Measurements from ENCODE around the gene DLG1.

Gene DLG1

GRCh38 chr3:197239857-197240256, 58.6 kb downstream of the DLG1 start:
- DNase-seq (ENCODE audit: low read depth, low spot score) = no peak
- H3K4me3 ChIP-seq (ENCODE audit: low read depth, low read length) = no peak overlapping the region
- TF ChIP-seq CTCF (IDR thresholded peaks at IDR 0.05; ENCODE audit: low read depth, low read length) = no peak
- in situ Hi-C loops (cut with HindIII; ENCODE audit: low sequenced_read_pairs) = no loop called here

GRCh38 chr3:197238842-197239241, 59.6 kb downstream of the DLG1 start:
- DNase-seq (ENCODE audit: low read depth, low spot score) = no peak
- H3K4me3 ChIP-seq (ENCODE audit: low read depth, low read length) = no peak overlapping the region
- no peak for TF ChIP-seq CTCF (IDR thresholded peaks at IDR 0.05; ENCODE audit: low read depth, low read length)
- in situ Hi-C loops (cut with HindIII; ENCODE audit: low sequenced_read_pairs) = no loop called here

- in situ Hi-C loops (cut with HindIII; ENCODE audit: low sequenced_read_pairs) = no loop called here
- H3K4me3 ChIP-seq (ENCODE audit: low read depth, low read length) = no peak overlapping the region
- no peak for TF ChIP-seq CTCF (IDR thresholded peaks at IDR 0.05; ENCODE audit: low read depth, low read length)
- no peak for DNase-seq (ENCODE audit: low read depth, low spot score)
Measured at GRCh38 chr3:197237897-197238296, 60.5 kb downstream of the DLG1 start.

GRCh38 chr3:197236362-197236761, 62.0 kb downstream of the DLG1 start:
- no peak for TF ChIP-seq CTCF (IDR thresholded peaks at IDR 0.05; ENCODE audit: low read depth, low read length)
- H3K4me3 ChIP-seq (ENCODE audit: low read depth, low read length) = no peak overlapping the region
- in situ Hi-C loops (cut with HindIII; ENCODE audit: low sequenced_read_pairs) = no loop called here
- DNase-seq (ENCODE audit: low read depth, low spot score) = no peak

- TF ChIP-seq CTCF (IDR thresholded peaks at IDR 0.05; ENCODE audit: low read depth, low read length) = no peak
- no peak for DNase-seq (ENCODE audit: low read depth, low spot score)
- in situ Hi-C loops (cut with HindIII; ENCODE audit: low sequenced_read_pairs) = no loop called here
- no peak overlapping the region for H3K4me3 ChIP-seq (ENCODE audit: low read depth, low read length)
Measured at GRCh38 chr3:197234947-197235914, 63.2 kb downstream of the DLG1 start.

GRCh38 chr3:197231321-197231720, 67.1 kb downstream of the DLG1 start:
- DNase-seq (ENCODE audit: low read depth, low spot score) = no peak
- in situ Hi-C loops (cut with HindIII; ENCODE audit: low sequenced_read_pairs) = no loop called here
- no peak overlapping the region for H3K4me3 ChIP-seq (ENCODE audit: low read depth, low read length)
- TF ChIP-seq CTCF (IDR thresholded peaks at IDR 0.05; ENCODE audit: low read depth, low read length) = no peak
